NCI-H146 treated with DMSO at 0.1 percent for 48 hours (cell line): ENCODE data around the gene PSTPIP1.

Experiments
- DNase-seq: peaks from one replicate; lab custom pipeline; 2025; ENCODE audit not compliant: unreplicated experiment; lab: John Stamatoyannopoulos, UW

PSTPIP1 gene

DNA sequence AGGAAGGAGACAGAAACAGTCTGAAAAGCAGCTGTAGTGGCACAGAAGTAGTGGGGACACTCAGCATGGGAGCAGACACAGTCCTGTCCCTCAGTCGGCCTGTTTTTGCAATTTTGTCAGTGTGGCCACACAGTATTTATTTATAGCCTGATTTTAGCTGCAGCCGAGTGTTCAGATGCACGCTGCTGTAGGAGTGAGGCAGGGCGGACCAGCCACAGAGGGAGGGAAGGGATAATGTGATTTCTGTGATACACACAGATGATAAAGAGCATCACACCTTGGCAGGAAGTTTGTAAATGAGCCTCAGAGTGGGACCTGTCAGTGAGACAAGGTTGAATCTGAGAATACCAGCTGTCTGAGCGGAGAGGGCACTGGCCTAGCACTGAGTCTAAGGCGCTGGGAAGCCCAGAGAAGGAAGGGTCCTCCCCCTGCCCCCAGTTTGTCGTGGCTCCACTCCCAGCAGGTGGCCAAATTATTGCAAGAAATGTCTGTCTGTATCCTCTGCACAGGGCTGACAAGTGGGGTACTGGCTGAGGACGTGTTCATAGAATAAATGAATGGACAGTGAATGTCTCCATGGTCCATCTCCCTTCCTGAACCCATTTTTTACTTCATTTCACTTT lies 3.8 kb downstream of the PSTPIP1 start:
- no peak for DNase-seq

DNA sequence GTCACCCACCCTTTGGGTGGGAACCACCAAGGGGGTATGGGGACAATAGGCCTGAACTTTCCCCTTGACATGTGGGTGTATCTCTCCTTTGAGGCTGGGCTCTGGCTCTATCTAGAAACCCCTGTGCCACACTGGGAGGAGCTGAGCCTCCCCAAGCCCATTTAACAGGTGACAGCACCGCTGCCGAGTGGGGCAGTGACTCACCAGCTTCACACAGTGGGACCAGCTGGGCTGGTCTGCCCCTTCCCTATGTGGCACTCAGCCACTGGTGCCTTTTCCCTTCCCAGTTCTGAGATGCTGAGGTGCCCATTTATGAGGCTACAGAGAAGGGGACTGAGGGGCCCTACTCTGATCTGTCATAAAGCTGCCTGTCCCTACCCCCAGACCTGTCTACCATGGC lies 5.1 kb downstream of the PSTPIP1 start:
- no peak for DNase-seq

DNA sequence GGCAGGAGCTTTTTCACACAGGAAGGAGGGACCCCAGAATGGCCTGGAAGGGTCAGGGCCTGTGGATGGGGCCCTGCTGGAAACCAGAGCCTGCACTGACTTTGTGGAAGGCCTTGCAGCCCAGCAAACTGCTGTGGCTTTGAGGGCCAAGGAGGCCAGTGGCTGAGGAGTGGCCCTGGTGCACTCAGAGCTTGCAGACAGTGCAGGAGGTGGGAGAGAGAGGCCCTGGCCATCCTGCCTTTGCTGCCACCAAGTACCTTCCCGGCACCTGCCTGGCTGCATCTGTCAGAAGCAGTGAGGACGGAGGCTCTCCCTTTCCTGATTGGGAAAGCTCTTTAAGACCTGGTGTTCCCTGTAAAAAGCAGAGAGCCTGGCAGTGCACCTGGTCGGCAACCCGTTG lies 6.4 kb downstream of the PSTPIP1 start:
- DNase-seq = peak; percentile 3

DNA sequence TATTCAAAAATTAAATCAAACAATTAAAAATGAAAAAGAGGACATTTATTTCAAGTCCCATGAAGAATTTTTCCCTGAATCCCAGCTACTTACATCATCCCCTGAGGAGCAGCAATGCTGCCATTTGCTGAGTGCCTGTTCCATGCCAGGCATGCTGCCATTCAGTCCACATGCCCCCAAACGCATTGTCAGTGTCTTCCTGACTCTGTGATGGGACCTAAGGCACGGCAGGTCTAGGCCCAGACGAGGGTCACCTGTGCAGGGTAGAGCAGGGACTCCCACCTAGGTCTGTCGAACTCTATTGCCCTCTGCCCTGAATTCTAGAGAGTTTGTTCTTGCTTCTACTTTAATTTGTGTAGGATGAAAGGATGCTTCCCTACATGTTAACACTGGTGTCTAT lies 7.0 kb downstream of the PSTPIP1 start:
- no peak for DNase-seq

DNA sequence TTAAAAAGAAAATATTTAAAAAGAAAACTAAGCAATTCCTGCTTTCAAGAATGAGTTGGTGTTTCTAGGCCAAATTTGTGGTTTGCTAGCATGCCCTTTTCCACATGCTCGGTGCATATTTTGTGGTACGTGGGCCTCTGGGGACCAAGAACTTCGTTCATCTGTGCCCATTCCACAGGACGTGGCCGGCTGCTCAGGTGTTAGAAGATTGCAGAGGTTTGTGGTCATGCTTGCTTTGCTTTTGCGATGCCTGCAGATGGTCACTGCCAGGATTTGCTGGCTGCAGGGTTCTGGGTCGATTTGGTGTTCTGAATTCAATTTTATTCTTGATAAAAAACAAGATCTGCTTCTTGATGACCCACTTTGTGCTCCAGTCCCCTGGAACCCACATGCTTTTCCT lies 7.5 kb downstream of the PSTPIP1 start:
- DNase-seq = no peak

DNA sequence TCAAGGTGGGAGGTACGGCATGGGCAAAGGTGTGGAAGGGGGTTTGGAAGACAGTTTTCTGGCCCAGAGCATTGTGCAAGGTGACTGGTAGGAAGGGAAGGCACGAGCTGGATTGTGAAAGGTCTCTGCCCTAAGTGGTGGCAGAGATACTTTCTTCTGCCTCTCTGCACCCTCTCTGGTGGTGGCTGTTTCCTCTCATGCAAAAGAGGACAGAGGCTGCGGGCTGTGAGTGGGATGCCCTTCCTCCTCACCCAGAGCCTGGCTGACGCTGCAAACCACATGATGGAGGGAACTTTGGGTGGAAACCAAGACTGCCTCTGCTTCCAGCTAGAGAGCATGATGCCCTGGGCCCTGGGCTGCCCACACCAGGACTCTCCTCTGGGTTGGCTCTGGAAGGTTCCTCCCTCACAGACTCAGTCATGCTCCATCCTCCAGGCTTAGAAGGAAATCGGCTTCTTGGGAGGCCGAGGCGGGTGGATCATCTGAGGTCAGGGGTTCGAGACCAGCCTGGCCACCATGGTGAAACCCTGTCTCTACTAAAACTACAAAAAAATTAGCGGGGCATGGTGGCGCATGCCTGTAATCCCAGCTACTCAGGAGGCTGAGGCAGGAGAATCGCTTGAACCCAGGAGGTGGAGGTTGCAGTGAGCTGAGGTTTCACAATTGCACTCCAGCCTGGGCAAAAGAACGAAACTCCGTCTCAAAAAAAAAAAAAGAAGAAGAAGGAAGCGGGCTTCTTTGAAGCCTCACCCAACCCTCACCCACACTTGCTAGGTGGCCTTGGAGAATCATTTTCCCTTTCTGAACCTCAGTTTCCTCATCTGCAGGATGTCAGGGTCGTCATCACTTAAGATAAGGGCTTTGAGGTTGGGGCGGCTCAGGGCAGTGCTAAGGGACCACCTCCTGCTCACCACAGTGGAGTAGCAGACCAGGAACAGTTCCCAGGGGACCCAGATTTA lies 8.3 kb downstream of the PSTPIP1 start:
- DNase-seq = no peak

DNA sequence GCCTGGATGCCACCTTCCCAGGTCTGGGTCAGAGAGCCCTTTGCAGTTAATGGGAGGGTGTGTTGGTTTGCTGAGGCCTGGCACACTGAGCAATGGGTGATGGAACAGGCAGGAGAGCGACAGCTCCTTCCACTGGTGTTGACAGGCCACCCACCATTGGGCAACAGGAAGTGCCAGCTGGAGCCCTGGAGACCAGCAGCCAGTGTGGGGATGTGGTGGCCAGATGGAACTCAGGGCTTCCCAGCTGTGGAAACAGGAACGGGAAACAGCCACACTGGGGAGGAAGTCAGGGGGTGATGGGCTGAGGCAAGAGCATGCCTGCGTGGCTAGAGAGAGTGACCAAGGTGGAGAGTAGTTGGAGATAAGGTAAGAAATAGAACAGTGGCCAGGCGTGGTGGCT lies 9.3 kb downstream of the PSTPIP1 start:
- no peak for DNase-seq

DNA sequence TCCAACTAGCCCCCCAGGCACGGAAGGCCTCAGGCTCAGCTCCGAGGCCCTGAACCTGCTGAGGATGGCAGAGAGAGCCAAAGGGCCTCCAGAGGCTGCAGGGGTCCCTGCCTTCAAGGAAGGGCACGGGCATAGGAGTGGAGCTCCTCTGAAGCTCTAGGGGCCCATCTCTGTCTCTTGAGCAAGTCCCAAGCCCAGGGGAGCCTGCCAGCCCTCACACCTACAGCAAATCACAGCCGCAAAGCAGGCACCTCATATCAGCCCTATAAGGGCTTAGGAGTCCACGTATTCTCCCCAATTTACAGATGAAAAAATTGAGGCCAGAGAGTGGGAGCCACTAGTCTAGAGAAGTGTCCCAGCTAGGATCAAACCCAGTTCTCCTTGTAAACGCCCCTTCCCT lies 14.2 kb downstream of the PSTPIP1 start:
- DNase-seq = no peak

DNA sequence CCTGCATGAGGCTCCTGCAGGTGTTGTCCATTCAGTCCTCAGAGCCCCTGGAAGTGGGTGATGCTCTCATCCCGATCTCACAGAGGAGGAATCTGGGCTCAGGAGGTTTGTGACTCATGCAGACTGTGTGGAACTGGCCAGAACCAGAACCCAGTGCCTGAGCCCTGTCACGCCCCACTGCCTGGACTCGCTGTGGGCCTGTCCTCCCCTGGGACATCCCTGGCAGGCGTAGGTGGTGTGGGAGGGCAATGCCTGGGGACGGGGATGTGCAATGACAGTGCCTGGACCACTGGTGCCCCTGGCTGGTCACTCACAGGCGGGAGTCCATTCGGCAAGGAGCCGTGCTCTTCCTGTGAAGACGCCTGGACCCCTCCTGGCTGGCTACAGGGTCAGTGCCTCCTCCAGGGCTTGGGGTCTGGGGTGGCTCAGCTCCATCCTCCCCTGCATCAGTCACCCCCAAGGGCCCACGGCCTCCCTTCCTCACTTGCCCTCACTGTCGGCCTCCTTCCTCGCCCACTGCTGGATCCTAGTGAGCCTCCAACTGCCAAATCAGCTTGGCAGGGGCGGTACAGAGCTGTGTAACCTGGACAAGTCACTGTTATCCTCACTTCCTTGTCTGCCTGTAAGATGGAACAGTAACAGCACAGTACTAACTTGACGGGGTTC lies 14.9 kb downstream of the PSTPIP1 start:
- DNase-seq = no peak

DNA sequence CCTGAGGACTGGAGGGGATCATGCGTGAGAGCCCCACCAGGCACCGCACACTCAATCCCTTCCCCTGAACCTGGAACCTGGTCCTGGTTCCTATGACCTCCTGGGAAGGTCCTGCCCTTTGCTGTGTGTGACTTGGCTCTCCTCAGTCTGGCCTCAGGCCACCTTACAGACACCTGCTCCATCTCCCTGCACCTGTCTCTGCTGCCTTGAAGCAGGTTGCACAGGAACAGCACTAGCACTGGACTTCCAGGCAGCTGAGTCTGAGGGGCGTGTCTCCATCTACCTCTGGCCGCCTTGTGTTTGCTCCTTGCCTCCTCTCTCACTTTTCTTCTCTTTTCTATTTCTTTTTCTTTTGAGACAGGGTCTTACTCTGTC lies 15.4 kb downstream of the PSTPIP1 start:
- peak; percentile 15 for DNase-seq

DNA sequence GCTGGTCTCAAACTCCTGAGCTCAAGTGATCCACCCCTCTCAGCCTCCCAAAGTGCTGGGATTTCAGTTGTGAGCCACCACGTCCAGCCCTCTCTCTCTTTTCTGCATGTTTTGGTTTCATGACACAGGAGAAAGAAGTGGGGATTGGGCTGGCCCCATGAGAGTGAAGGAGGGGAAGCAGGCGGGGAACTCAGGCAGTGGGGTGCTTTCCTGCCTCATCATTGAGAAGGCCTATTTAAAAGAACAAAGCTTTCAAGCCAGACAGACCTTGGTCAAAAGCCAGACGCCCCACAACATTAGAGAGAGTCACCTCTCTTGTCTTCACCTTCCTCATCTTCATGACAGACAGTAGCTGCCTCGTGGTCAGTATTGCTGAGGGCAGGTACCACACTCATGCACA lies 15.9 kb downstream of the PSTPIP1 start:
- no peak for DNase-seq

DNA sequence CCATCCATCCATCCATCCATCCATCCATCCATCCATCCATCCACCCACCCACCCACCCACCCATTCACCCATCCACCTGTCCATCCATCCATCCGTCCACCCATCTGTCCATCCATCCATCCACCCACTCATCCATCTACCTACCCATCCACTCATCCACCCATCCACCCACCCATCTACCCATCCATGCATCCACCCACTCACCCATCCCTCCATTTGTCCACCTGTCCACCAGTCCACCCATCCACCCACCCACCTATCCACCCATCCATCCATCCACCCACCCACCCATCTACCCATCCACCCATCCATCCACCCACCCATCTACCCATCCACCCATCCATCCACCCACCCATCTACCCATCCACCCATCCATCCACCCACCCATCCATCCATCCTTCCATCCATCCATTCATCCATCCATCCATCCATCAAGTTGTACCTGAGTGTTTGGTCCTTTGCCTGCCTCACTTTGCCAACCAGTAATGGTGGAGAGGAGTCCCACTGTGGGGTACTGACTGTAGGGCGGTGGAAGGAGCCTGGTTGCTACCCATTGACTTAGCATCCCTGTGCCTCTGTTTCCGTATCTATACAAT lies 17.3 kb downstream of the PSTPIP1 start:
- no peak for DNase-seq

DNA sequence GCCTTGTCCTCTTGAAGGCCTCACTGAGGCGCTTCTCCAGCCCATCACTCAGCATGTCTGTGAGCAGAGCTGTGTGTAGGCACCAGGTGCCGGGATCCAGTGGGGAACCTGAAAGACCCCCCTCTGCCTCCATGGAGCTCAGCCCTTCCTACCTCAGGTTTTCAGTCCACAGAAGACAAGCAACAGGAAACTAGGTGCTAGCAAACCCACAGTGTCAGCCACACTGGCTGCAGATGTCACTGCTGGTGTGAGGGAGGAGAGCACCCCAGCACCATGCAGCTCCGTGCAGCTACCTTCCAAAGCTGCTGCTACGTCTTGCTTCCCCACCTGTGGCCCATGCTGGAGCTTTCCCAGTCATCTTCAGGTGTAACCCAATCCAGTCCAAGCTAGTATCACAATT lies 17.9 kb downstream of the PSTPIP1 start:
- DNase-seq = no peak

DNA sequence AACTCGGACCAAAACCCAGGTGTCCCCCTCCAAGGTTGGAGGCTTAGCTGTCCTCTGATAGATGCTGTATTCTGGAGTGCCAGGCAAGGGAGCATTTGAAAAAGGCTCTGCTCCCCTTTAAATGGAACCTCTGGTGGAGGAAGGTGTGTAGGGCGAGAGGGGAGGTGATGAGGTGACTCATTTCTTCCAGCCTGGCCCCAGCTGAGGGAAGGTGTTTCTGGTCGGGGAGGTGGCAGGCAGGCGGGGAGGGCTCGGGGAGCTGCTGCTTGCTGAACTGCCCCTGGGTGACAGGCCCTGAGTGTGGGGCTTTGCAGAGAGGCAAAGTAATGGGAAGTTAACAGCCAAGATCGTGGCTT lies 18.8 kb downstream of the PSTPIP1 start:
- no peak for DNase-seq

DNA sequence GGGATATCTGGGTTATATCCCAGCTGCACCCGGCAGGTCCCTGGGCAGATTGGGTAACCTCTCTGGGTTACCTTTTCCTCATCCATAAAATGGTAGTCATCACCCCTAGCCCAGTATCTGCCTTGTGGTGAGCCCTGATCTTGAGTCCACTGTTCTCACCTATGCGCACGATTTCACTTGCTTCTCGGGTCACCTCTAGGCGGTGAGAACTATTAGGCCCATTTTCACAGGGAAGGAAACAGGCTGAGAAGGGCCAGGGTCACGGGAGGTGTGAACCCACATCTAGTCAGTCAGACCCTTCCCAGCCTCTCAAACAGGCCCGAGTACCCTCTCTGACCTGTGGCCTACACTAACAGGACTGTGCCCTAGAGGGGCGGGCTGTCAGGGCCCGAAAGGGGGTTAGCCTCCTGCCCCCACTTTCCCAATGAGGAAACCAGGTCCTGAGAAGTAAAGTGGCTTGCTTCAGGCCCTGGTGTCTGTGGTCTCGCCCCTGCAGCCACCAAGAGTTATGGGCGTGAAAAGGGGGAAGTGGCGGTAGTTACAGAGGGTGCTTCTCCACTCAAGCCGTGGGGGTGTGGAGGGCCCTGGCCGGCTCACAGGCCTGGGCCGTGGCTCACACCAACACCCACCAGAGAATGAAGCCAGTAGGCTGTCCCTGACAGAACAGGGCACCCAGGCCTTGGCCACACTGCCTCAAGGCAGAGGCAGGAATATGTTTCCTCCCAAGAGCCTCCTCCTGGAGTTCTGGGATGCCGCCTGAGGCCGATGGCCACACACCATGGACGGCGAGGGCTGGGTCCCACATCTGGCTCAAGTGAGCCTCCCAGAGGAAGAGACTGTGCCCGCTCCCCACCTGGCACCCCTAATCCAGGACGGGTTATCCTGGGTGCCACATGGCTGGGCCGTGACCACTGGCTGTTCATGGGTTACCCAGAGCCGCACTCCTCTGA lies 19.5 kb downstream of the PSTPIP1 start:
- DNase-seq = no peak

DNA sequence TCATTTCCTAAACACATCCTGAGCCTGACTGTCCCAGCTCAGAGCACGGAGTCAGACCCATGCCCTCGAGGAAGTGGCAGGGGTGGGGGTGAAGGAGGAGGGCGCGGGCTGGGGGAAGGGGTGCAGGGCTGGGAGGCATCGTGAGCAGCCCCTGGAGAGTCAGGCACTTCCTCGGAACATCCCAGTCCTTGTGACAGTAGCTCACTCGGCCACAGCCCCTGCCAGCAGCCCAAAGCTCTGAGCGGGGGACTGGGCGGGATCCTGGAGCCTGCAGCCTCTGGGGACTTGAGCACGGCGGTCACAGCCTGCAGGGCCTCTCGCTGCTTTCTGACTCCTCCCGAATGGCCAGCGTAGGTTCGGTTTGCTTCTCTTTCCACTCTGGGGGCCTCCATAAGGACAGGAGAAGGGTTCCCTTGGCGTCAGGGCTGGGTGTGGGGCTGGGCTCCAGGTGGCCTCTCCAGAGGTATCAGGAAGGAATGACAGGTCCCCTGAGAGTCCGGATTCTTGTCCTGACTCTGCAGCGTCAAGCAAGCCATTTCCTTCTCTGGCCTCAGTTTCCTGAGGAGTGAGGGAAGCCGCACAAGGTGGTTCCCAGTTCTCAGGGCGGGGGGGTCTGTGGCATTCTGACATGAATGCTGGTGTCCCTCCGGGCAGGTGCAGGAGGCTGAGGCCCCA lies 20.9 kb downstream of the PSTPIP1 start:
- DNase-seq = no peak

DNA sequence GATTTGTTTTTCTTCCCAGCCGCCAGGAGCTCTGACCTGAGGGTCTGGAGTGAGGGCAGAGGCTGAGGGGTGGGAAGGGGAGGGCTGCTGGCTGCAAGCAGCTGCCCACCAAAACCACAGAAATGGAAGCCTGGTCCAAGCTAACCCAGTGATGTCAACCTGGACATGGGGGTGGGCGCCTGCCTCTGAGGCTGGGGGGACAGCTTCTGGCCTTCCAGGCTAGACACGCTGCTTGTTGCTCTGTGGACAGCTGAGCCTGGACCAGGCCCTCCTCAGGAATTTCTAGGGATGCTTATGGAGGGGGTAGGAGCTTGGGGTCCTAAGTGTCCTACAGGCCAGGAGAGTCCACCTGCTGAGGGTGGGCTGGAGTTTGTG lies 21.4 kb downstream of the PSTPIP1 start:
- no peak for DNase-seq

DNA sequence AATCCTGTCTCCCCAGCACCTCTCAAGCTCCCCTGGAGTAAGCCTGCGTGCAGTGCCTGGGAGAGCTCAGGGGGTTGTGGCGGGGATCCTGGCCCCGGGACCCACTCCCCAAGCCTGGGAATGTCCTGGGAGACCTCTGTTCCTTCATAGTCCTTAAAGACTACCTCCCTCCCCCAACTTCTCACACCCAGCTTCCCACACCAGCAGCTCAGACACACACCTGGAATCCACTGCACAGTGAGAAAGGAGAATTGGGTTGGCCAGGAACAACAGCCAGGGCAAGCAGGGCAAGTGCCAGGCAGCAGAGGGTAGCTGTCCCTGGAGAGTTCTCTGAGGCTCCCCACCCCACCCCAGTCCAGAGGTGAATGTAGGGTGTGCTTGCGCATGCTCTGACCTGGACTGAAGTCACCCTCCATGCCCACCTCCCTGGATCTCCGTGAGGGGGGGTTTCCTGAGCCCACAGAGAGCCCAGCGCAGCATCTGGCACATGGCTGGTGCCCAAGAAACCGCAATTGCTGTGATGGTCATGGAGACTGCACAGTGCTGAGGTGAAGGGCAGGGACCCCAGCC lies 22.2 kb downstream of the PSTPIP1 start:
- DNase-seq = no peak

DNA sequence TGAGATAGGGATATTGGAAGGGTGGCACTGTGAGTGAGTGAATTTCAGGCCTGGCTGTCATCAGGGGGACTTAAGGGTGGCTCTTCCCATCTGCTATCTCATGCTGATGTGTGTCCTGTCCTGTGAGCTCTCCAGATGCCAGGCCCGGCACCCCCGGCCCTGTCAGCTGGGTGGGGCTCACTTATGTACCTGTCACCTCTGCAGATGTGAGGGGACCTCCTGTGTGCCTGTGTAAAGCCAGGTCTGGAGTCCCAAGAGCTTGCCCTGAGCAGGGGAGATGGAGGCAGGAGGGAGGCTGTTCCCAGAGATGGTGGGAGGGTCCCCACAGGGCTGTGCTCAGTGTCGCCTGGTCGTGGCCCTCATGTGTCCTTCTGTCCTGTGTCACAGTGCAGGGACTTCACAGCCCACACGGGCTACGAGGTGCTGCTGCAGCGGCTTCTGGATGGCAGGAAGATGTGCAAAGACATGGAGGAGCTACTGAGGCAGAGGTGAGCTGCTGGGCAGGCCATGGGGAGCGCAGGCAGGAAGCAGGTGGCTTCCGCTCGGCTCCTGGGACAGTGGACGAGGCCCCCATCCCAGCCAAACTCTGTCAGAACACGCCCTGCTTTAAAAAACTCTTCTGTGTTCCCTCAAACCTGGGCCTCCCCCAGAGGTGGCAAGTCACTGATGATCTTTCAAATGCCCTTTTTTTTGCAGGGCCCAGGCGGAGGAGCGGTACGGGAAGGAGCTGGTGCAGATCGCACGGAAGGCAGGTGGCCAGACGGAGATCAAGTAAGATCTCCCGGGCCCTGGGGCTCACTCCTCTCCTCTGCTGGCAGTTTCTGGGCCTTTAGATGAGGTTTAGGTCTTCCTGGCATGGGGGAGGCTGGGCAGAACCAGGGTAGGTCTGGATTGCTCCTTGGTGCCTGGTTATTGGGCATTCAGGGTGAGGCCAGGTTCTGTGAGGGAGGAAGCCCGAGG lies 23.1 kb downstream of the PSTPIP1 start:
- DNase-seq = no peak
